MCF 10A (cell line): ENCODE data around the gene NR2F2. TPM values are rescaled to one million over a fixed set of nuclear protein-coding genes. Genes with fewer than 3 reads are reported as not detected.

Experiments
- BruUV-seq: library from RNA; stranded (reverse); fragments of 400-500 nt; replicated peaks from 2 replicates; lab custom pipeline; 2021; lab: Mats Ljungman, UMichigan
- CTCF ChIA-PET: fragments of 300-600 bp; sonication (Branson Sonifier 250); formaldehyde crosslinking; extraction: SDS; loops from one replicate; lab custom pipeline; 2021; ENCODE audit warnings: antibody characterized with exemption, inconsistent platforms; lab: Yijun Ruan, JAX
- POLR2A ChIA-PET: fragments of 300-600, 350-650 bp; sonication (Branson Sonifier 250); formaldehyde crosslinking; extraction: SDS; loops from one replicate; lab custom pipeline; 2020; ENCODE audit warnings: antibody characterized with exemption, inconsistent platforms; lab: Yijun Ruan, JAX
- DNase-seq: peaks from one replicate; pipeline ENCODE4 v3.0.0-alpha.2; 2018; ENCODE audit not compliant: unreplicated experiment
- H3K27ac Mint-ChIP-seq: one replicate; pipeline ENCODE4 v1.8.0; 2022; ENCODE audit warnings: mild to moderate bottlenecking, low read depth, mixed read lengths; ENCODE audit not compliant: unreplicated experiment
- H3K27me3 Mint-ChIP-seq: one replicate; pipeline ENCODE4 v1.8.0; 2022; ENCODE audit warnings: mixed read lengths; ENCODE audit not compliant: insufficient read depth, unreplicated experiment
- H3K36me3 Mint-ChIP-seq: one replicate; pipeline ENCODE4 v1.8.0; 2022; ENCODE audit warnings: mild to moderate bottlenecking, moderate library complexity, mixed read lengths; ENCODE audit not compliant: insufficient read depth, unreplicated experiment
- H3K4me1 Mint-ChIP-seq: one replicate; pipeline ENCODE4 v1.8.0; 2022; ENCODE audit warnings: mixed read lengths; ENCODE audit not compliant: insufficient read depth, unreplicated experiment
- H3K4me3 Mint-ChIP-seq: one replicate; pipeline ENCODE4 v1.8.0; 2022; ENCODE audit warnings: mild to moderate bottlenecking, moderate library complexity, mixed read lengths; ENCODE audit not compliant: unreplicated experiment
- H3K9me3 Mint-ChIP-seq: one replicate; pipeline ENCODE4 v1.8.0; 2022; ENCODE audit warnings: mixed read lengths; ENCODE audit not compliant: unreplicated experiment
- intact Hi-C: fragments of 100-400 bp; cut with micrococcal nuclease; formaldehyde crosslinking; loops from 2 replicates; pipeline ENCODE4 v1.14.1; 2022
- total RNA-seq: library from RNA; stranded (reverse); gene quantifications from 2 replicates; pipeline ENCODE4 v1.2.3, GENCODE V29; 2022
- TF ChIP-seq, protein P1 (sequence below): fragments of 200-600 bp; IDR thresholded peaks from one replicate; pipeline ENCODE4 v1.8.0; 2022; ENCODE audit warnings: antibody characterized with exemption, mild to moderate bottlenecking; ENCODE audit not compliant: unreplicated experiment

NR2F2 gene
- total RNA-seq, 1 experiment from 2014 or later, result 10.9 TPM

DNA sequence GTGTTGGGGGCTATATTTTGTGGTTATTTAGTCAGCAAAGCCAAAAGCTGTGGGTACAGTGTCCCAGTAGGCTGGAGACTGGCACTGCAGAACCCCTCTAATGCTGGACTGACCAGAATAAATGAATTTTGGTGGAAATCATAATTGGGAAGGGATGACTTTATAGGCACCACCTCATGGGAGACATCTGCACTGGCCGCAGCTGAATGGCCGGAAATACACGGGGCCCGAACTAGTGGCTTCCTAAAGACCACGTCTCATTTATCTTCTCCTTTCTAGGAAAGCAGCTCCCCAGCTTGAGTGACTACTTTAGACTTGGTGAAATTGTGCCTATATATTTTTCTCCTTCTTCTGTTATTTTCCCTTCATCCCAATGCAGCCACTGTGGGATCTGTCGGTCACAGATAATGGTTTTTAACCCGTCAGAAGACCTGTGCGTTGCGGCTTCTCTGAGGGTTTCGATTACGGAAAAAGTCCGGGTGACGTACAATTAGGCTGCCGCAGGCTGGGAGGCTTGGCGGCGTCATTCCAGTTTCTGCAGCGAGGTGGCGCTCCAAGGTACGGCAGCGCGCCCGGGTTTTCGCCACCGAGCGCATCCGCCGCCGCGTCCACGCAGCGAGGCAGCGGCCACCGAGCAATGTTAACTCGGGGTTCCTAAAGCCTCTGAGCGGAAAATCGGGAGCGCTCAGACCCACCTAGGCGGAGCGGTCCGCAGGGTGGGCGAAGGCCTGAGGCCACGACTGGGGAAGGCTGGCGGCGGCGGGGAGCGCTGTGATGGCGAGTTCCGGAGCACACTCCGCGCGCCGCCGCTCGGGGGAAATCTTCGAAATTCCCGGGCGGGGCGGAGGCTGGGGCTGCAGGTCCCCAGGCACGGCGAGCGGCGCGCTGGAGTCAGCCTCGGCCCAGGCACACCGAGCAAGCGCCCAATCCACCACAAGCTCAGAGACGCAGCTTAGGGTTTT, 26.3 kb downstream of the NR2F2 start:
- H3K36me3 Mint-ChIP-seq, result no peaks in the 10 kb centered on the region
- no peak overlapping the region for H3K27ac Mint-ChIP-seq
- peaks cover 5% of the 10 kb centered on the region for H3K4me1 Mint-ChIP-seq
- intact Hi-C loops, result loop anchor here (1.0 to 2.0 kb wide), 6 partner anchors 29 to 878 kb away; no protein-coding TSS in a partner anchor
- H3K9me3 Mint-ChIP-seq, result no peaks in the 10 kb centered on the region
- DNase-seq, result peak; percentile 75
- peak overlapping the region; percentile 73 for H3K4me3 Mint-ChIP-seq
- TF ChIP-seq, protein P1, sequence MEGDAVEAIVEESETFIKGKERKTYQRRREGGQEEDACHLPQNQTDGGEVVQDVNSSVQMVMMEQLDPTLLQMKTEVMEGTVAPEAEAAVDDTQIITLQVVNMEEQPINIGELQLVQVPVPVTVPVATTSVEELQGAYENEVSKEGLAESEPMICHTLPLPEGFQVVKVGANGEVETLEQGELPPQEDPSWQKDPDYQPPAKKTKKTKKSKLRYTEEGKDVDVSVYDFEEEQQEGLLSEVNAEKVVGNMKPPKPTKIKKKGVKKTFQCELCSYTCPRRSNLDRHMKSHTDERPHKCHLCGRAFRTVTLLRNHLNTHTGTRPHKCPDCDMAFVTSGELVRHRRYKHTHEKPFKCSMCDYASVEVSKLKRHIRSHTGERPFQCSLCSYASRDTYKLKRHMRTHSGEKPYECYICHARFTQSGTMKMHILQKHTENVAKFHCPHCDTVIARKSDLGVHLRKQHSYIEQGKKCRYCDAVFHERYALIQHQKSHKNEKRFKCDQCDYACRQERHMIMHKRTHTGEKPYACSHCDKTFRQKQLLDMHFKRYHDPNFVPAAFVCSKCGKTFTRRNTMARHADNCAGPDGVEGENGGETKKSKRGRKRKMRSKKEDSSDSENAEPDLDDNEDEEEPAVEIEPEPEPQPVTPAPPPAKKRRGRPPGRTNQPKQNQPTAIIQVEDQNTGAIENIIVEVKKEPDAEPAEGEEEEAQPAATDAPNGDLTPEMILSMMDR, result peak; percentile 95
- H3K27me3 Mint-ChIP-seq, result no peaks in the 10 kb centered on the region
- no TSS peak for BruUV-seq
- POLR2A ChIA-PET, result interaction anchor here (0.7 to 3.4 kb wide), 9 partner anchors 16 to 1679 kb away, joined by 3 to 12 read pairs (median 4); partner anchors contain the start of gene NR2F2
- CTCF ChIA-PET, result interaction anchor here (0.7 to 3.8 kb wide), 27 partner anchors 14 to 1684 kb away, joined by 3 to 28 read pairs (median 3); no protein-coding TSS in a partner anchor

DNA sequence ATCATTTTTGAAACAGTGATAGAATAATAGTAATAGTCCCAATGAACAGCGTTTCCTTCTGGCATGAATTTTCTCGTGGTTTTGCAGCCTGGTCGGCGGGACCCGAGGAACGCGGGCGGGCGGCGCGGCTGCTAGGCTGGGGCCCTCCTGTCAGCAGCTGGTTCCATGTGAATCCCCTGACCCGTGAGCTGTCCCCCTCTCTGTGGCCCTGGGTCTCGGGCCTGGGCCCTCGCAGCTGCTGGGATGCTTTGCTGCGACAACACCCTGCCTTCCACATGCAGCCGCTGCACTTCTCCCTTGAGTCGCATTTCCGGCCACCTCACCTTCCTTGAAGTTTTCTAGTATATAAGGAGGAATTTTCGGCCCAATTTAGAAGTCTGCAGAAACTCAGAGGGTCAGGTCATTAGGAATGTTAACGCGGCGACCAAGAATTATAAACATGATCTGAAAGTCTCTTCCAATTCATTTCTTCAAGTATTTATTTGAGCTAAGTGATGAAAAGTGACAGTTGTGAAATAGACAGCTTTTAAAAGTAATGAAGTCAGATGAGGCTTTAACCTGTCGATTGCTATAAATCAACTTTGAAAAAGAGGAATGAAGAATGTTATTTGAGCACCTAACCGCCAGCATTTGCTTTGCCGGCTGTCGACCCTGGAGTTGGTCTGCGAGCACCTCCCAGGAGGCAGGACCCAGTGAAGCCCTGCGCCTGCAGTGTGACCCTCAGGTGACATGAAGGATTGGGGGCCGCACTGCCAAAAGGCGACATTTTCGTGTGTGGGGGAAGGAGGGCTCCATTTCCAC, 27.7 kb downstream of the NR2F2 start:
- peak overlapping the region; percentile 73 for H3K4me3 Mint-ChIP-seq
- no TSS peak for BruUV-seq
- no peaks in the 10 kb centered on the region for H3K27me3 Mint-ChIP-seq
- H3K4me1 Mint-ChIP-seq, result peaks cover 5% of the 10 kb centered on the region
- ChIA-PET POLR2A (interaction anchor here (1.1 to 3.4 kb wide), 3 partner anchors 26 to 1681 kb away, joined by 3 to 12 read pairs (median 4); no protein-coding TSS in a partner anchor), CTCF (interaction anchor here (0.7 to 3.3 kb wide), 10 partner anchors 11 to 1398 kb away, joined by 3 to 14 read pairs (median 4); no protein-coding TSS in a partner anchor)
- H3K27ac Mint-ChIP-seq, result no peak overlapping the region
- DNase-seq, result no peak
- TF ChIP-seq, protein P1, result no peak
- intact Hi-C loops, result no loop called here
- H3K9me3 Mint-ChIP-seq, result no peaks in the 10 kb centered on the region
- H3K36me3 Mint-ChIP-seq, result no peaks in the 10 kb centered on the region

DNA sequence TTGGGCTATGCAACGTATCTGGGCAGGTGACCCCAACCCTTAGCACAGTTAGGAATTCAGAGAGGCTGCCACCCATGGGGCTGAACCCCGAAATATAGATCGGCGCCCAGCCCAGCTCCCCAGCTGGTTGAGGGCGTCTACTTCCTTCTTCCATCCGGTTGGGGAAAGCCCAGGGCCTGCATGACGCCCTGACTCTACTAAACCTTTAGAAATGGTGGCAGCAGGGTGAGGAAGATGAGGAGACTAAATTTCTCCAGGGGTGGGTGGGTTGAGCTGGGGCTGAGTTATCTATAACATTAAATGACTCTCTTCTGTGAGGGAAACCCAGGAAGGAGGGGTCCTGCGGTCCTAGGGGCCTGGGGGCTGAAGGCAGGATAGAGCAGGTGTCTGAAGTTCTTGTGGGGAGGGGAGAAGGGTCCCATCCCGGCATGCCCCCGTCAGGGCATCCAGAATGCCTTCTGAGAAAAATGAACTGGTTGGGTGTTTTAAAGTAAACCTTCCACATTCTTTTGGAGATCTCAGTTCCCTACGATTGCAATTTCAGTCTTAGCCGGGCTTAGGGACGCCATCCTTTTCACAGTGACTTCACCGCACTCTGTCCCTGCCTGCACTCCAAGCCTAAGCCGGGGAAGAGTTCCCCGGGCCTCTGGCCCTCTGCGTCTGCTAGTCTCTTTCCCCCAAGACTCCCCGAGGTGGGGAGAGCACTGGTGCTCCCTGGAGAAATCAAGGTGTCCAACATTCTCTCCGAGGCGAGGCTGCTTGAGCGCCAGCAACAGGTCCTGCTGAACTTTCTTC, 28.5 kb downstream of the NR2F2 start:
- intact Hi-C loops, result no loop called here
- peaks cover 5% of the 10 kb centered on the region for H3K4me1 Mint-ChIP-seq
- no peak overlapping the region for H3K4me3 Mint-ChIP-seq
- ChIA-PET POLR2A (interaction anchor here (3.4 kb wide), 1 partner anchor 31 kb away, joined by 12 read pairs; no protein-coding TSS in a partner anchor), CTCF (interaction anchor here (0.5 to 3.3 kb wide), 5 partner anchors 11 to 821 kb away, joined by 3 to 14 read pairs (median 3); no protein-coding TSS in a partner anchor)
- no peaks in the 10 kb centered on the region for H3K9me3 Mint-ChIP-seq
- no peak overlapping the region for H3K27ac Mint-ChIP-seq
- no peaks in the 10 kb centered on the region for H3K27me3 Mint-ChIP-seq
- TF ChIP-seq, protein P1, result no peak
- DNase-seq, result no peak
- H3K36me3 Mint-ChIP-seq, result no peaks in the 10 kb centered on the region
- BruUV-seq, result no TSS peak
